GM12891 (cell line): ENCODE measurements around the gene IPO4.

Experiments used
- POLR2A ChIP-seq: IDR thresholded peaks from 2 replicates; pipeline ENCODE4 v1.6.1; 2011; ENCODE audit warnings: low read depth, low read length, control low read depth
- POLR2AphosphoS5 ChIP-seq: IDR thresholded peaks from 2 replicates; pipeline ENCODE4 v1.6.1; 2011; ENCODE audit warnings: low read depth, low read length, control low read depth
- SPI1 ChIP-seq: IDR thresholded peaks from 2 replicates; pipeline ENCODE4 v1.6.1; 2011; ENCODE audit warnings: low read depth, low read length, control low read depth
- TAF1 ChIP-seq: IDR thresholded peaks from 2 replicates; pipeline ENCODE4 v1.6.1; 2011; ENCODE audit warnings: low read depth, low read length, control low read depth

- peak; percentile 78; the same call in 1 of the 2 replicates for TF ChIP-seq POLR2A
- peak; percentile 83 for TF ChIP-seq POLR2AphosphoS5
- TF ChIP-seq TAF1 = peak; percentile 7
- TF ChIP-seq SPI1 = peak; percentile 74
These were observed 47.3 kb downstream of the IPO4 start, which contains the start of gene EMC9 for GRCh38 chr14:24141097-24141880.
